ENCODE results near the gene ENPP5.

DNA sequence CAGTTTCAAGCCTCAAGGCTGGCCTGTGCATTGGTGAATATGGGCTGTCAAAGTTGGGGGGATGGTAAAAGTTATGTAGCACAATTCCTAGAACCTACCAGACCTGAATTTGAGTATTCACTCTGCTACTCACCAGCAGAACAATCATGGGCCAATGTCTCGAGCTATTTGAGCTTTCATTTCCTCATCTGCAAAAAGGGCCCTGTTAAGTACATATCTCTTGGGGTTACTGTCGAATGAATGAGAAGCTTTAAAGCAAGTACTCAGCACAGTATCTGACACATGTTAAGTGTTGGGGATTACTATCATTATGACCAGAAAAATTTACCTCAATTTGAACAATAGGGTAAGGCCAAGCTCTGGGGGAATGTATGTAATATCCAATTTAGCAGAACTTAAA lies 54.5 kb downstream of the ENPP5 start:
- TF ChIP-seq, protein P1, sequence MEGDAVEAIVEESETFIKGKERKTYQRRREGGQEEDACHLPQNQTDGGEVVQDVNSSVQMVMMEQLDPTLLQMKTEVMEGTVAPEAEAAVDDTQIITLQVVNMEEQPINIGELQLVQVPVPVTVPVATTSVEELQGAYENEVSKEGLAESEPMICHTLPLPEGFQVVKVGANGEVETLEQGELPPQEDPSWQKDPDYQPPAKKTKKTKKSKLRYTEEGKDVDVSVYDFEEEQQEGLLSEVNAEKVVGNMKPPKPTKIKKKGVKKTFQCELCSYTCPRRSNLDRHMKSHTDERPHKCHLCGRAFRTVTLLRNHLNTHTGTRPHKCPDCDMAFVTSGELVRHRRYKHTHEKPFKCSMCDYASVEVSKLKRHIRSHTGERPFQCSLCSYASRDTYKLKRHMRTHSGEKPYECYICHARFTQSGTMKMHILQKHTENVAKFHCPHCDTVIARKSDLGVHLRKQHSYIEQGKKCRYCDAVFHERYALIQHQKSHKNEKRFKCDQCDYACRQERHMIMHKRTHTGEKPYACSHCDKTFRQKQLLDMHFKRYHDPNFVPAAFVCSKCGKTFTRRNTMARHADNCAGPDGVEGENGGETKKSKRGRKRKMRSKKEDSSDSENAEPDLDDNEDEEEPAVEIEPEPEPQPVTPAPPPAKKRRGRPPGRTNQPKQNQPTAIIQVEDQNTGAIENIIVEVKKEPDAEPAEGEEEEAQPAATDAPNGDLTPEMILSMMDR (IDR thresholded peaks at IDR 0.05) = no peak
- TF ChIP-seq POLR2A (IDR thresholded peaks at IDR 0.05) = no peak
